ENCODE measurements around the gene UBAP2L.

GRCh38 chr1:154263465-154264332 lies 42.9 kb downstream of the UBAP2L start:
- TF ChIP-seq POLR2A (IDR thresholded peaks at IDR 0.05): no peak
- no peak for TF ChIP-seq CTCF (IDR thresholded peaks at IDR 0.05)

Data from heart left ventricle (tissue), 13 donors.